Measurements from ENCODE around the gene AKNAD1. TPM values are rescaled to one million over a fixed set of nuclear protein-coding genes. Genes with fewer than 3 reads are reported as not detected.

Gene AKNAD1
- total RNA-seq, 4 donors from 2014 or later, result not detected

- Histone ChIP-seq H3K27me3 (no peaks in the 10 kb centered on the region), H3K4me1 (no peaks in the 10 kb centered on the region), H3K27ac (no peak overlapping the region), H3K36me3 (peaks cover 0 to 87% (median 0%) of the 10 kb centered on the region in 3 donors), H3K9me3 (no peaks in the 10 kb centered on the region), H3K4me3 (no peak overlapping the region)
- DNase-seq, result no peak
- no peak for TF ChIP-seq CTCF (IDR thresholded peaks at IDR 0.05)
- no peak for TF ChIP-seq POLR2A (IDR thresholded peaks at IDR 0.05)
These were observed 53.3 kb downstream of the AKNAD1 start for GRCh38 chr1:108803548-108803947.

- peaks cover 0 to 77% (median 0%) of the 10 kb centered on the region in 3 donors for H3K36me3 ChIP-seq
- no peaks in the 10 kb centered on the region for H3K9me3 ChIP-seq
- no peak for TF ChIP-seq POLR2A (IDR thresholded peaks at IDR 0.05)
- H3K27ac ChIP-seq, result no peak overlapping the region
- no peak overlapping the region for H3K4me3 ChIP-seq
- no peaks in the 10 kb centered on the region for H3K27me3 ChIP-seq
- DNase-seq, result no peak
- no peaks in the 10 kb centered on the region for H3K4me1 ChIP-seq
These were observed 55.8 kb downstream of the AKNAD1 start for GRCh38 chr1:108801101-108801500.

- Histone ChIP-seq H3K36me3 (peaks cover 0 to 76% (median 0%) of the 10 kb centered on the region in 3 donors), H3K9me3 (no peaks in the 10 kb centered on the region), H3K4me1 (no peaks in the 10 kb centered on the region), H3K4me3 (no peak overlapping the region), H3K27me3 (no peaks in the 10 kb centered on the region), H3K27ac (no peak overlapping the region)
- no peak for DNase-seq
- no peak for TF ChIP-seq POLR2A (IDR thresholded peaks at IDR 0.05)
- TF ChIP-seq CTCF (IDR thresholded peaks at IDR 0.05), result no peak
These were observed 57.9 kb downstream of the AKNAD1 start for GRCh38 chr1:108799001-108799400.

GRCh38 chr1:108792420-108792819 is 64.5 kb downstream of the AKNAD1 start:
- H3K4me1 ChIP-seq, result no peaks in the 10 kb centered on the region
- H3K27me3 ChIP-seq, result no peaks in the 10 kb centered on the region
- TF ChIP-seq POLR2A (IDR thresholded peaks at IDR 0.05) (no peak), CTCF (IDR thresholded peaks at IDR 0.05) (no peak)
- H3K4me3 ChIP-seq, result no peak overlapping the region
- no peak overlapping the region for H3K27ac ChIP-seq
- no peaks in the 10 kb centered on the region for H3K9me3 ChIP-seq
- peaks cover 0 to 52% (median 0%) of the 10 kb centered on the region in 3 donors for H3K36me3 ChIP-seq
- DNase-seq, result no peak

GRCh38 chr1:108791790-108792189 is 65.1 kb downstream of the AKNAD1 start:
- Histone ChIP-seq H3K4me3 (no peak overlapping the region), H3K9me3 (no peaks in the 10 kb centered on the region), H3K27ac (no peak overlapping the region), H3K4me1 (no peaks in the 10 kb centered on the region), H3K27me3 (no peaks in the 10 kb centered on the region), H3K36me3 (peaks cover 0 to 55% (median 0%) of the 10 kb centered on the region in 3 donors)
- TF ChIP-seq POLR2A (IDR thresholded peaks at IDR 0.05), result no peak
- TF ChIP-seq CTCF (IDR thresholded peaks at IDR 0.05), result no peak
- DNase-seq, result no peak

- no peak overlapping the region for H3K27ac ChIP-seq
- DNase-seq, result no peak
- no peaks in the 10 kb centered on the region for H3K4me1 ChIP-seq
- peaks cover 0 to 80% (median 0%) of the 10 kb centered on the region in 3 donors for H3K36me3 ChIP-seq
- TF ChIP-seq CTCF (IDR thresholded peaks at IDR 0.05) (no peak), POLR2A (IDR thresholded peaks at IDR 0.05) (no peak)
- no peaks in the 10 kb centered on the region for H3K27me3 ChIP-seq
- H3K9me3 ChIP-seq, result peaks cover 0 to 13% (median 7%) of the 10 kb centered on the region in 4 donors
- no peak overlapping the region for H3K4me3 ChIP-seq
These were observed 71.0 kb downstream of the AKNAD1 start for GRCh38 chr1:108785880-108786279.
